ENCODE results near the gene NUBPL. TPM values are rescaled to one million over a fixed set of nuclear protein-coding genes. Genes with fewer than 3 reads are reported as not detected.

The NUBPL gene
- total RNA-seq, 2 experiments from 2014 or later: 9.0 to 17.5 TPM

- no TSS peak for BruUV-seq (replicated peaks)
- intact Hi-C loops (cut with micrococcal nuclease; ENCODE audit: unreplicated experiment): no loop called here
- H3K4me2 ChIP-seq (ENCODE audit: low read length): no peak overlapping the region
- H3K9me3 ChIP-seq (ENCODE audit: low read length): no peaks in the 10 kb centered on the region
- no peak for TF ChIP-seq CTCF (conservative IDR thresholded peaks at IDR 0.05; ENCODE audit: low read length)
- TF ChIP-seq EZH2phosphoT487 (IDR thresholded peaks at IDR 0.05; ENCODE audit: borderline replicate concordance, low read depth, low read length): no peak
- H3K4me3 ChIP-seq (ENCODE audit: low read depth, low read length, poor library complexity, severe bottlenecking): no peak overlapping the region
- no peaks in the 10 kb centered on the region for H3K9me2 ChIP-seq (ENCODE audit: insufficient read depth, low read length)
- ChIA-PET POLR2A (no interaction called here), CTCF (ENCODE audit: unreplicated experiment) (no interaction called here)
- H4K20me1 ChIP-seq (ENCODE audit: insufficient read depth, low read length): no peaks in the 10 kb centered on the region
- H3K27ac ChIP-seq (ENCODE audit: low read depth, low read length, poor library complexity, severe bottlenecking): no peak overlapping the region
- no peak overlapping the region for H2AFZ ChIP-seq (ENCODE audit: low read length)
- no peaks in the 10 kb centered on the region for H3K36me3 ChIP-seq (ENCODE audit: insufficient read depth, low read length)
- H3K79me2 ChIP-seq (ENCODE audit: insufficient read depth, low read depth, low read length): no peaks in the 10 kb centered on the region
- no peaks in the 10 kb centered on the region for H3K4me1 ChIP-seq (ENCODE audit: insufficient read depth, low read length, poor library complexity, severe bottlenecking)
- DNase-seq (ENCODE audit: low spot score): no peak
Measured at GRCh38 chr14:31545328-31545727, 15.9 kb upstream of the NUBPL start.

GRCh38 chr14:31549817-31550216 lies 11.4 kb upstream of the NUBPL start:
- Histone ChIP-seq H3K27ac (ENCODE audit: low read depth, low read length, poor library complexity, severe bottlenecking) (no peak overlapping the region), H2AFZ (ENCODE audit: low read length) (no peak overlapping the region), H3K4me2 (ENCODE audit: low read length) (no peak overlapping the region), H3K4me1 (ENCODE audit: insufficient read depth, low read length, poor library complexity, severe bottlenecking) (no peaks in the 10 kb centered on the region), H3K9me3 (ENCODE audit: low read length) (no peaks in the 10 kb centered on the region), H3K9me2 (ENCODE audit: insufficient read depth, low read length) (no peaks in the 10 kb centered on the region), H3K4me3 (ENCODE audit: low read depth, low read length, poor library complexity, severe bottlenecking) (no peak overlapping the region), H3K36me3 (ENCODE audit: insufficient read depth, low read length) (no peaks in the 10 kb centered on the region), H4K20me1 (ENCODE audit: insufficient read depth, low read length) (no peaks in the 10 kb centered on the region), H3K79me2 (ENCODE audit: insufficient read depth, low read depth, low read length) (no peaks in the 10 kb centered on the region)
- CTCF ChIA-PET (ENCODE audit: unreplicated experiment): no interaction called here
- POLR2A ChIA-PET: no interaction called here
- intact Hi-C loops (cut with micrococcal nuclease; ENCODE audit: unreplicated experiment): no loop called here
- BruUV-seq (replicated peaks): no TSS peak
- TF ChIP-seq EZH2phosphoT487 (IDR thresholded peaks at IDR 0.05; ENCODE audit: borderline replicate concordance, low read depth, low read length) (no peak), CTCF (conservative IDR thresholded peaks at IDR 0.05; ENCODE audit: low read length) (no peak)
- no peak for DNase-seq (ENCODE audit: low spot score)

- intact Hi-C loops (cut with micrococcal nuclease; ENCODE audit: unreplicated experiment): no loop called here
- ChIA-PET CTCF (ENCODE audit: unreplicated experiment) (no interaction called here), POLR2A (no interaction called here)
- no peak overlapping the region for H3K4me2 ChIP-seq (ENCODE audit: low read length)
- H4K20me1 ChIP-seq (ENCODE audit: insufficient read depth, low read length): no peaks in the 10 kb centered on the region
- no TSS peak for BruUV-seq (replicated peaks)
- H3K9me2 ChIP-seq (ENCODE audit: insufficient read depth, low read length): no peaks in the 10 kb centered on the region
- H3K79me2 ChIP-seq (ENCODE audit: insufficient read depth, low read depth, low read length): no peaks in the 10 kb centered on the region
- H2AFZ ChIP-seq (ENCODE audit: low read length): no peak overlapping the region
- no peak for TF ChIP-seq CTCF (conservative IDR thresholded peaks at IDR 0.05; ENCODE audit: low read length)
- TF ChIP-seq EZH2phosphoT487 (IDR thresholded peaks at IDR 0.05; ENCODE audit: borderline replicate concordance, low read depth, low read length): no peak
- no peaks in the 10 kb centered on the region for H3K4me1 ChIP-seq (ENCODE audit: insufficient read depth, low read length, poor library complexity, severe bottlenecking)
- no peaks in the 10 kb centered on the region for H3K9me3 ChIP-seq (ENCODE audit: low read length)
- no peak overlapping the region for H3K27ac ChIP-seq (ENCODE audit: low read depth, low read length, poor library complexity, severe bottlenecking)
- H3K36me3 ChIP-seq (ENCODE audit: insufficient read depth, low read length): no peaks in the 10 kb centered on the region
- DNase-seq (ENCODE audit: low spot score): no peak
- no peak overlapping the region for H3K4me3 ChIP-seq (ENCODE audit: low read depth, low read length, poor library complexity, severe bottlenecking)
Measured at GRCh38 chr14:31550589-31550988, 10.6 kb upstream of the NUBPL start.
